ENCODE measurements around the gene SLC2A13.

- no peak for TF ChIP-seq CTCF (conservative IDR thresholded peaks at IDR 0.05 in 1 of 2, IDR thresholded peaks at IDR 0.05 in 1 of 2; ENCODE audit: low read depth in 1 of 2, low read length in 2 of 2)
- TF ChIP-seq EZH2 (IDR thresholded peaks at IDR 0.05; ENCODE audit: low read length, missing control alignments): no peak
Measured at GRCh38 chr12:39884616-39885125, 221.2 kb downstream of the SLC2A13 start.
